GM12878 (cell line): ENCODE data around the gene KCTD8. TPM values are rescaled to one million over a fixed set of nuclear protein-coding genes. Genes with fewer than 3 reads are reported as not detected.

Experiments used
- ATAC-seq: fragments of 200-7000 bp; cut with Tn5 transposase; 3 replicates; pipeline ENCODE4 v1.9.1; 2020; ENCODE audit warnings: mild to moderate bottlenecking, moderate library complexity
- BruUV-seq: library from RNA; stranded (reverse); fragments of 400-500 nt; replicated peaks from 2 replicates; lab custom pipeline; 2021; lab: Mats Ljungman, UMichigan
- CTCF ChIA-PET: fragments of 300-600 bp; sonication (Branson Sonifier 250); formaldehyde crosslinking; extraction: SDS; loops from one replicate; lab custom pipeline; 2021; ENCODE audit warnings: inconsistent platforms; lab: Yijun Ruan, JAX
- POLR2A ChIA-PET: fragments of 350-600 bp; formaldehyde crosslinking; extraction: SDS; loops from one replicate; lab custom pipeline; 2021; ENCODE audit warnings: inconsistent platforms; lab: Charles Lee
- RAD21 ChIA-PET: fragments of 300-600 bp; sonication (Branson Sonifier 250); formaldehyde crosslinking; loops from one replicate; lab custom pipeline; 2023; ENCODE audit warnings: antibody characterized with exemption; ENCODE audit not compliant: unreplicated experiment; lab: Charles Lee
- SMC1A ChIA-PET: fragments of 300-600 bp; sonication (Branson Sonifier 250); formaldehyde crosslinking; loops from one replicate; lab custom pipeline; 2023; ENCODE audit not compliant: unreplicated experiment, uncharacterized antibody; lab: Charles Lee
- DNase-seq: peaks from one replicate; pipeline ENCODE4 v3.0.0-alpha.2; 2011; ENCODE audit warnings: low read depth, low spot score
- FAIRE-seq: peaks from 3 replicates; lab custom pipeline; 2011; peaks lifted over from hg19 to GRCh38; lab: Jason Lieb, UNC
- H2AFZ ChIP-seq: 2 replicates; pipeline ENCODE4 v1.6.0; 2011; ENCODE audit warnings: low read depth, low read length, control low read depth; ENCODE audit not compliant: control insufficient read depth
- H3K27ac ChIP-seq: 2 replicates; pipeline ENCODE4 v1.5.1; 2011; ENCODE audit warnings: control low read depth; ENCODE audit not compliant: control insufficient read depth, insufficient read depth
- H3K27me3 ChIP-seq, 2 experiments: replicated peaks in 1 of 2; 2 replicates each; pipeline versions ENCODE4 v1.6.0 to v1.6.1; 2011; ENCODE audit warnings: low read length in 1 of 2; ENCODE audit not compliant: control insufficient read depth in 2 of 2, insufficient read depth in 2 of 2
- H3K36me3 ChIP-seq, 2 experiments: 2 replicates each; pipeline ENCODE4 v1.5.1; 2011; ENCODE audit warnings: low read length in 1 of 2; ENCODE audit not compliant: control insufficient read depth in 2 of 2, insufficient read depth in 2 of 2
- H3K4me1 ChIP-seq: 2 replicates; pipeline ENCODE4 v1.6.1; 2011; ENCODE audit warnings: mild to moderate bottlenecking, low read length, moderate library complexity, mixed read lengths; ENCODE audit not compliant: control insufficient read depth, insufficient read depth
- H3K4me2 ChIP-seq: 2 replicates; pipeline ENCODE4 v1.6.0; 2011; ENCODE audit warnings: control low read depth; ENCODE audit not compliant: control insufficient read depth, insufficient read depth
- H3K4me3 ChIP-seq: fragments of 200-600 bp; sonication (generic); 2 replicates; pipeline ENCODE4 v1.5.1; 2016
- H3K79me2 ChIP-seq: 2 replicates; pipeline ENCODE4 v1.6.0; 2011; ENCODE audit warnings: low read length; ENCODE audit not compliant: control insufficient read depth, insufficient read depth
- H3K9ac ChIP-seq: 2 replicates; pipeline ENCODE4 v1.8.0; 2011; ENCODE audit warnings: low read length, control low read depth, mixed read lengths; ENCODE audit not compliant: control insufficient read depth, insufficient read depth
- H3K9me3 ChIP-seq: replicated peaks from 3 replicates; pipeline ENCODE4 v1.5.1; 2011; ENCODE audit warnings: mild to moderate bottlenecking, low read length; ENCODE audit not compliant: control insufficient read depth, insufficient read depth
- H4K20me1 ChIP-seq: 2 replicates; pipeline ENCODE4 v1.6.0; 2011; ENCODE audit not compliant: control insufficient read depth, insufficient read depth
- EGR1 ChIP-seq, 2 experiments: IDR thresholded peaks; 1 replicate in 1 of 2; 2 replicates in 1 of 2; pipeline ENCODE4 v1.6.1; 2011 to 2012; ENCODE audit warnings: low read depth in 2 of 2, low read length in 2 of 2, borderline replicate concordance in 1 of 2, mild to moderate bottlenecking in 1 of 2, moderate library complexity in 1 of 2
- NR2F1 ChIP-seq: fragments of 450-650 bp; conservative IDR thresholded peaks from 2 replicates; pipeline ENCODE4 v1.6.1; 2017; ENCODE audit warnings: mild to moderate bottlenecking
- RAD51 ChIP-seq: fragments of 450-650 bp; IDR thresholded peaks from 2 replicates; pipeline ENCODE4 v1.6.1; 2016; ENCODE audit warnings: moderate library complexity, mild to moderate bottlenecking, inconsistent platforms
- RFX5 ChIP-seq: IDR thresholded peaks from 2 replicates; pipeline ENCODE4 v1.6.1; 2011; ENCODE audit warnings: low read depth, low read length, improper control_type of control experiment
- SUZ12 ChIP-seq: fragments of 200-600 bp; sonication (generic); IDR thresholded peaks from one replicate; pipeline ENCODE4 v1.6.1; 2018; ENCODE audit warnings: antibody characterized with exemption, mild to moderate bottlenecking; ENCODE audit not compliant: unreplicated experiment
- YY1 ChIP-seq: IDR thresholded peaks from 2 replicates; pipeline ENCODE4 v1.6.1; 2011; ENCODE audit warnings: low read depth, mild to moderate bottlenecking, low read length
- WGBS: methylation state at CpG from one replicate; pipeline ENCODE4 v1.1.6; 2016; ENCODE audit warnings: low lambda C conversion rate; ENCODE audit not compliant: insufficient replicate concordance, insufficient coverage; ENCODE audit errors: missing lambda C conversion rate; 5-methylcytosine and 5-hydroxymethylcytosine counted together
- in situ Hi-C: fragments of 300-500 bp; cut with MboI; formaldehyde crosslinking; loops from 9 replicates; pipeline ENCODE4 v1.14.3; 2018; ENCODE audit warnings: mixed read lengths
- intact Hi-C: fragments of 100-400 bp; cut with micrococcal nuclease; formaldehyde crosslinking; loops from one replicate; pipeline ENCODE4 v1.14.2; 2022; ENCODE audit not compliant: unreplicated experiment
- polyA plus RNA-seq, 11 experiments: library from polyadenylated mRNA; depleted of rRNA in 4 of 11; unstranded in 6 of 11; stranded (reverse) in 5 of 11; fragments of >200 nt; fragmentation: Nextera tagmentation in 4 of 11; fragmentation: Illumina TruSeq in 1 of 11; extraction: Ambion mirVana in 4 of 11; extraction: Trizol in 1 of 11; gene quantifications; 1 replicate in 1 of 11; 2 replicates in 10 of 11; pipeline versions ENCODE4 v1.2.1 to v1.2.3, GENCODE V29; 2011 to 2016; ENCODE audit warnings: inconsistent platforms in 2 of 11, missing spikeins in 2 of 11, low read depth in 1 of 11
- total RNA-seq, 4 experiments: library from RNA; depleted of rRNA in 3 of 4; stranded (reverse); fragments of >200 nt in 3 of 4; fragmentation: Illumina TruSeq in 1 of 4; extraction: Trizol in 1 of 4; gene quantifications; 2 replicates each; pipeline versions ENCODE4 v1.2.1 to v1.2.3, GENCODE V29; 2013 to 2021
- TF ChIP-seq, protein P1 (sequence below): fragments of 450-650 bp; IDR thresholded peaks from 2 replicates; pipeline ENCODE4 v1.6.1; 2016; ENCODE audit warnings: mild to moderate bottlenecking, moderate library complexity, borderline replicate concordance
- TF ChIP-seq, protein P2 (sequence below): IDR thresholded peaks from 2 replicates; pipeline ENCODE4 v1.6.1; 2012; ENCODE audit warnings: improper control_type of control experiment, low read depth, low read length; ENCODE audit not compliant: insufficient replicate concordance
- TF ChIP-seq, protein P3 (sequence below): fragments of 450-650 bp; IDR thresholded peaks from 2 replicates; pipeline ENCODE4 v1.6.1; 2016; ENCODE audit warnings: mild to moderate bottlenecking
- TF ChIP-seq, protein P4 (sequence below): fragments of 450-650 bp; IDR thresholded peaks from 2 replicates; pipeline ENCODE4 v1.6.1; 2018; ENCODE audit warnings: borderline replicate concordance, mild to moderate bottlenecking; ENCODE audit not compliant: partially characterized antibody

KCTD8 gene
- total and polyA plus RNA-seq, 10 of the 15 experiments (the other 5 are each of a cell fraction or from before 2014, with no cell fraction given): 0.06 TPM; not detected in 9

DNA sequence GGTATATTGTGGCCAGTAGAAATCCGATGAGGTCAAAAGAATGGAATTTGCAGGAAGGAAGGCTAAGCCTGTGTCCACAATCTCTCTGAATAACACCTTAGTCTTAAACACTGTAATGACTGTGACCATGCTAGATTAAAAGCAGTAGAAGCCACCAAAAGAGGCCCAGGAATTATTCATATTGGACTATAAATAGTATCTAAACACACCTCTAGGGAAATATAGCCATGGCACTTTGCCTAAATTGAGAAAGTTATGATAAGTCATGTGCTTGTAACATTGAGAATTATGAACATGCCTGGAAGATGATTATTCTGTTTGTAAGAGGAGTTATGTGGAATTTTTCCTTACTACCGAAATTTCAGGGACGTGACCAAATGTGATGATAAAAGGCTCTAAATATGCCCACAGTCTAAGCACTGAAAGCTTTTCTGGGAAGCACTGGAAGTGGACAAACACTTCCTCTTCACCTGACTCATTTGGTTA is 298.5 kb downstream of the KCTD8 start:
- DNase-seq (no peak), ATAC-seq (no peak), FAIRE-seq (no peak)
- Histone ChIP-seq H3K27ac (no peak overlapping the region), H3K4me2 (no peak overlapping the region), H4K20me1 (no peaks in the 10 kb centered on the region), H3K9me3 (no peaks in the 10 kb centered on the region), H3K9ac (no peak overlapping the region), H3K36me3 (no peaks in the 10 kb centered on the region), H3K4me1 (no peaks in the 10 kb centered on the region), H2AFZ (no peak overlapping the region), H3K4me3 (no peak overlapping the region), H3K27me3 (no peaks in the 10 kb centered on the region), H3K79me2 (no peaks in the 10 kb centered on the region)
- ChIA-PET RAD21 (no interaction called here), CTCF (no interaction called here), POLR2A (no interaction called here), SMC1A (interaction anchor here (0.6 kb wide), 1 partner anchor 47 kb away, joined by 3 read pairs; no protein-coding TSS in a partner anchor)
- 2% methylated on average over 3 of the region's 3 CpGs for WGBS
- in situ Hi-C loops (no loop called here), intact Hi-C loops (no loop called here)
- BruUV-seq: no TSS peak
- TF ChIP-seq, protein P1, sequence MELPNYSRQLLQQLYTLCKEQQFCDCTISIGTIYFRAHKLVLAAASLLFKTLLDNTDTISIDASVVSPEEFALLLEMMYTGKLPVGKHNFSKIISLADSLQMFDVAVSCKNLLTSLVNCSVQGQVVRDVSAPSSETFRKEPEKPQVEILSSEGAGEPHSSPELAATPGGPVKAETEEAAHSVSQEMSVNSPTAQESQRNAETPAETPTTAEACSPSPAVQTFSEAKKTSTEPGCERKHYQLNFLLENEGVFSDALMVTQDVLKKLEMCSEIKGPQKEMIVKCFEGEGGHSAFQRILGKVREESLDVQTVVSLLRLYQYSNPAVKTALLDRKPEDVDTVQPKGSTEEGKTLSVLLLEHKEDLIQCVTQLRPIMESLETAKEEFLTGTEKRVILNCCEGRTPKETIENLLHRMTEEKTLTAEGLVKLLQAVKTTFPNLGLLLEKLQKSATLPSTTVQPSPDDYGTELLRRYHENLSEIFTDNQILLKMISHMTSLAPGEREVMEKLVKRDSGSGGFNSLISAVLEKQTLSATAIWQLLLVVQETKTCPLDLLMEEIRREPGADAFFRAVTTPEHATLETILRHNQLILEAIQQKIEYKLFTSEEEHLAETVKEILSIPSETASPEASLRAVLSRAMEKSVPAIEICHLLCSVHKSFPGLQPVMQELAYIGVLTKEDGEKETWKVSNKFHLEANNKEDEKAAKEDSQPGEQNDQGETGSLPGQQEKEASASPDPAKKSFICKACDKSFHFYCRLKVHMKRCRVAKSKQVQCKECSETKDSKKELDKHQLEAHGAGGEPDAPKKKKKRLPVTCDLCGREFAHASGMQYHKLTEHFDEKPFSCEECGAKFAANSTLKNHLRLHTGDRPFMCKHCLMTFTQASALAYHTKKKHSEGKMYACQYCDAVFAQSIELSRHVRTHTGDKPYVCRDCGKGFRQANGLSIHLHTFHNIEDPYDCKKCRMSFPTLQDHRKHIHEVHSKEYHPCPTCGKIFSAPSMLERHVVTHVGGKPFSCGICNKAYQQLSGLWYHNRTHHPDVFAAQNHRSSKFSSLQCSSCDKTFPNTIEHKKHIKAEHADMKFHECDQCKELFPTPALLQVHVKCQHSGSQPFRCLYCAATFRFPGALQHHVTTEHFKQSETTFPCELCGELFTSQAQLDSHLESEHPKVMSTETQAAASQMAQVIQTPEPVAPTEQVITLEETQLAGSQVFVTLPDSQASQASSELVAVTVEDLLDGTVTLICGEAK: no peak
- no peak for TF ChIP-seq YY1
- TF ChIP-seq EGR1 (IDR thresholded peaks at IDR 0.05; ENCODE audit: borderline replicate concordance in 1 of 2, low read depth in 2 of 2, low read length in 2 of 2): no peak
- TF ChIP-seq, protein P2, sequence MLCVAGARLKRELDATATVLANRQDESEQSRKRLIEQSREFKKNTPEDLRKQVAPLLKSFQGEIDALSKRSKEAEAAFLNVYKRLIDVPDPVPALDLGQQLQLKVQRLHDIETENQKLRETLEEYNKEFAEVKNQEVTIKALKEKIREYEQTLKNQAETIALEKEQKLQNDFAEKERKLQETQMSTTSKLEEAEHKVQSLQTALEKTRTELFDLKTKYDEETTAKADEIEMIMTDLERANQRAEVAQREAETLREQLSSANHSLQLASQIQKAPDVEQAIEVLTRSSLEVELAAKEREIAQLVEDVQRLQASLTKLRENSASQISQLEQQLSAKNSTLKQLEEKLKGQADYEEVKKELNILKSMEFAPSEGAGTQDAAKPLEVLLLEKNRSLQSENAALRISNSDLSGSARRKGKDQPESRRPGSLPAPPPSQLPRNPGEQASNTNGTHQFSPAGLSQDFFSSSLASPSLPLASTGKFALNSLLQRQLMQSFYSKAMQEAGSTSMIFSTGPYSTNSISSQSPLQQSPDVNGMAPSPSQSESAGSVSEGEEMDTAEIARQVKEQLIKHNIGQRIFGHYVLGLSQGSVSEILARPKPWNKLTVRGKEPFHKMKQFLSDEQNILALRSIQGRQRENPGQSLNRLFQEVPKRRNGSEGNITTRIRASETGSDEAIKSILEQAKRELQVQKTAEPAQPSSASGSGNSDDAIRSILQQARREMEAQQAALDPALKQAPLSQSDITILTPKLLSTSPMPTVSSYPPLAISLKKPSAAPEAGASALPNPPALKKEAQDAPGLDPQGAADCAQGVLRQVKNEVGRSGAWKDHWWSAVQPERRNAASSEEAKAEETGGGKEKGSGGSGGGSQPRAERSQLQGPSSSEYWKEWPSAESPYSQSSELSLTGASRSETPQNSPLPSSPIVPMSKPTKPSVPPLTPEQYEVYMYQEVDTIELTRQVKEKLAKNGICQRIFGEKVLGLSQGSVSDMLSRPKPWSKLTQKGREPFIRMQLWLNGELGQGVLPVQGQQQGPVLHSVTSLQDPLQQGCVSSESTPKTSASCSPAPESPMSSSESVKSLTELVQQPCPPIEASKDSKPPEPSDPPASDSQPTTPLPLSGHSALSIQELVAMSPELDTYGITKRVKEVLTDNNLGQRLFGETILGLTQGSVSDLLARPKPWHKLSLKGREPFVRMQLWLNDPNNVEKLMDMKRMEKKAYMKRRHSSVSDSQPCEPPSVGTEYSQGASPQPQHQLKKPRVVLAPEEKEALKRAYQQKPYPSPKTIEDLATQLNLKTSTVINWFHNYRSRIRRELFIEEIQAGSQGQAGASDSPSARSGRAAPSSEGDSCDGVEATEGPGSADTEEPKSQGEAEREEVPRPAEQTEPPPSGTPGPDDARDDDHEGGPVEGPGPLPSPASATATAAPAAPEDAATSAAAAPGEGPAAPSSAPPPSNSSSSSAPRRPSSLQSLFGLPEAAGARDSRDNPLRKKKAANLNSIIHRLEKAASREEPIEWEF: no peak
- TF ChIP-seq SUZ12: no peak
- TF ChIP-seq RFX5: no peak
- TF ChIP-seq, protein P3, sequence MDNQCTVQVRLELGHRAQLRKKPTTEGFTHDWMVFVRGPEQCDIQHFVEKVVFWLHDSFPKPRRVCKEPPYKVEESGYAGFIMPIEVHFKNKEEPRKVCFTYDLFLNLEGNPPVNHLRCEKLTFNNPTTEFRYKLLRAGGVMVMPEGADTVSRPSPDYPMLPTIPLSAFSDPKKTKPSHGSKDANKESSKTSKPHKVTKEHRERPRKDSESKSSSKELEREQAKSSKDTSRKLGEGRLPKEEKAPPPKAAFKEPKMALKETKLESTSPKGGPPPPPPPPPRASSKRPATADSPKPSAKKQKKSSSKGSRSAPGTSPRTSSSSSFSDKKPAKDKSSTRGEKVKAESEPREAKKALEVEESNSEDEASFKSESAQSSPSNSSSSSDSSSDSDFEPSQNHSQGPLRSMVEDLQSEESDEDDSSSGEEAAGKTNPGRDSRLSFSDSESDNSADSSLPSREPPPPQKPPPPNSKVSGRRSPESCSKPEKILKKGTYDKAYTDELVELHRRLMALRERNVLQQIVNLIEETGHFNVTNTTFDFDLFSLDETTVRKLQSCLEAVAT: no peak
- no peak for TF ChIP-seq NR2F1
- TF ChIP-seq, protein P4, sequence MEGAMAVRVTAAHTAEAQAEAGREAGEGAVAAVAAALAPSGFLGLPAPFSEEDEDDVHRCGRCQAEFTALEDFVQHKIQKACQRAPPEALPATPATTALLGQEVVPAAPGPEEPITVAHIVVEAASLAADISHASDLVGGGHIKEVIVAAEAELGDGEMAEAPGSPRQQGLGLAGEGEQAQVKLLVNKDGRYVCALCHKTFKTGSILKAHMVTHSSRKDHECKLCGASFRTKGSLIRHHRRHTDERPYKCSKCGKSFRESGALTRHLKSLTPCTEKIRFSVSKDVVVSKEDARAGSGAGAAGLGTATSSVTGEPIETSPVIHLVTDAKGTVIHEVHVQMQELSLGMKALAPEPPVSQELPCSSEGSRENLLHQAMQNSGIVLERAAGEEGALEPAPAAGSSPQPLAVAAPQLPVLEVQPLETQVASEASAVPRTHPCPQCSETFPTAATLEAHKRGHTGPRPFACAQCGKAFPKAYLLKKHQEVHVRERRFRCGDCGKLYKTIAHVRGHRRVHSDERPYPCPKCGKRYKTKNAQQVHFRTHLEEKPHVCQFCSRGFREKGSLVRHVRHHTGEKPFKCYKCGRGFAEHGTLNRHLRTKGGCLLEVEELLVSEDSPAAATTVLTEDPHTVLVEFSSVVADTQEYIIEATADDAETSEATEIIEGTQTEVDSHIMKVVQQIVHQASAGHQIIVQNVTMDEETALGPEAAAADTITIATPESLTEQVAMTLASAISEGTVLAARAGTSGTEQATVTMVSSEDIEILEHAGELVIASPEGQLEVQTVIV: no peak
- TF ChIP-seq RAD51: no peak
